Heart left ventricle (tissue), 13 donors: ENCODE data around the gene TP53RK.

Experiments used
- CTCF ChIP-seq, 12 donors: fragments of 200-600 bp; sonication (generic) in 4 of 12; IDR thresholded peaks; one replicate each; pipeline versions ENCODE4 v1.5.0 to v1.8.0; 2018 to 2022; ENCODE audit warnings: antibody characterized with exemption in 12 of 12, mild to moderate bottlenecking in 5 of 12
- POLR2A ChIP-seq, 2 donors: fragments of 450-650 bp; IDR thresholded peaks; one replicate each; pipeline ENCODE4 v1.6.1; 2017; ENCODE audit warnings: antibody characterized with exemption in 2 of 2, mild to moderate bottlenecking in 2 of 2, moderate library complexity in 2 of 2
- donor health status: ischemic (EF 13 %, LVEDD 7.1; RV severe dilation, severe dysfunction).
- donor health status: DM: no; HTN: yes; CAD: no.
- donor health status: DM: no; HTN: no; CAD: no.
- donor health status: ischemic (EF 25% LVEDD 6.9; RV normal size, moderate dysfunction).
- donor health status: ischemic (EF 25% LVEDD 5.7; RV mildly dilated, moderate dysfunction).
- donor health status: ischemic (EF 35%, LVEDD 5.7; RV mildly dilated, moderate dysfunction).
- donor health status: nonischemic (EF 11% LVEDD 7.7; RV severe dilation, severe dysfunction).
- donor health status: DM: yes; HTN: yes; CAD: no.
- donor health status: PGD.
- donor health status: ischemic (EF 29% LVEDD 5.4; RV normal size, mild dysfunction).
- donor health status: nonischemic (EF 23%, LVEDD 6.1; RV moderate dilation, normal function).

- TF ChIP-seq CTCF (IDR thresholded peaks at IDR 0.05) = no peak
- no peak for TF ChIP-seq POLR2A (IDR thresholded peaks at IDR 0.05)
Measured at GRCh38 chr20:46696791-46697279, 7.6 kb upstream of the TP53RK start.
